Testis (tissue), 3 donors: ENCODE data around the gene FNDC3A. TPM values are rescaled to one million over a fixed set of nuclear protein-coding genes. Genes with fewer than 3 reads are reported as not detected.
"Not testable (repeated sequence)": the region's sequence is repeated elsewhere in the genome, so short reads cannot be mapped to it uniquely, and the experiment has no call there.

Source experiments
- DNase-seq: peaks from one replicate; pipeline ENCODE4 v3.0.0-alpha.2; 2019
- H3K27ac ChIP-seq, 2 donors: fragments of 200-600 bp; sonication (generic); one replicate each; pipeline ENCODE4 v1.5.1; 2019
- H3K27me3 ChIP-seq: fragments of 200-600 bp; sonication (generic); one replicate; pipeline ENCODE4 v1.5.1; 2019
- H3K36me3 ChIP-seq: fragments of 200-600 bp; sonication (generic); one replicate; pipeline ENCODE4 v1.5.1; 2017; ENCODE audit warnings: low read depth; ENCODE audit errors: missing control alignments
- H3K4me1 ChIP-seq: fragments of 200-600 bp; sonication (generic); one replicate; pipeline ENCODE4 v1.5.1; 2019
- H3K4me3 ChIP-seq, 2 donors: fragments of 200-600 bp; sonication (generic); one replicate each; pipeline ENCODE4 v1.5.1; 2017 to 2019
- H3K9me3 ChIP-seq: fragments of 200-600 bp; sonication (generic); one replicate; pipeline ENCODE4 v1.5.1; 2017
- POLR2A ChIP-seq: fragments of 450-650 bp; IDR thresholded peaks from one replicate; pipeline ENCODE4 v1.6.1; 2017; ENCODE audit warnings: antibody characterized with exemption, mild to moderate bottlenecking, moderate library complexity
- WGBS, 2 donors: methylation state at CpG; one replicate each; pipeline ENCODE4 v1.1.5; 2018; 5-methylcytosine and 5-hydroxymethylcytosine counted together
- intact Hi-C: fragments of 100-400 bp; cut with DNase I; formaldehyde crosslinking; loops from one replicate; pipeline ENCODE4 v1.15.1; 2023; ENCODE audit warnings: low total_unique reads
- polyA plus RNA-seq: library from polyadenylated mRNA; stranded (reverse); fragments of 350-450 nt; fragmentation: Illumina TruSeq; extraction: RNeasy Lipid Tissue Mini Kit (QIAGEN cat#74804); gene quantifications from one replicate; pipeline ENCODE4 v1.2.3, GENCODE V29; 2014; ENCODE audit warnings: low read depth, low replicate concordance; ENCODE audit not compliant: insufficient read depth
- total RNA-seq, 2 donors: library from RNA; depleted of rRNA; stranded (reverse); fragments of >200 nt; gene quantifications; one replicate each; pipeline ENCODE4 v1.2.3, GENCODE V29; 2016
- TF ChIP-seq, protein P1 (sequence below), 3 experiments: fragments of 450-650 bp in 2 of 3; fragments of 200-600 bp in 1 of 3; sonication (generic) in 1 of 3; IDR thresholded peaks; one replicate each; pipeline ENCODE4 v1.5.1; 2016 to 2019; ENCODE audit warnings: antibody characterized with exemption in 3 of 3, mild to moderate bottlenecking in 2 of 3, moderate library complexity in 1 of 3

The FNDC3A gene
- total and polyA plus RNA-seq, 3 donors from 2014 or later: 52.5 to 77.3 (median 75.0) TPM

DNA sequence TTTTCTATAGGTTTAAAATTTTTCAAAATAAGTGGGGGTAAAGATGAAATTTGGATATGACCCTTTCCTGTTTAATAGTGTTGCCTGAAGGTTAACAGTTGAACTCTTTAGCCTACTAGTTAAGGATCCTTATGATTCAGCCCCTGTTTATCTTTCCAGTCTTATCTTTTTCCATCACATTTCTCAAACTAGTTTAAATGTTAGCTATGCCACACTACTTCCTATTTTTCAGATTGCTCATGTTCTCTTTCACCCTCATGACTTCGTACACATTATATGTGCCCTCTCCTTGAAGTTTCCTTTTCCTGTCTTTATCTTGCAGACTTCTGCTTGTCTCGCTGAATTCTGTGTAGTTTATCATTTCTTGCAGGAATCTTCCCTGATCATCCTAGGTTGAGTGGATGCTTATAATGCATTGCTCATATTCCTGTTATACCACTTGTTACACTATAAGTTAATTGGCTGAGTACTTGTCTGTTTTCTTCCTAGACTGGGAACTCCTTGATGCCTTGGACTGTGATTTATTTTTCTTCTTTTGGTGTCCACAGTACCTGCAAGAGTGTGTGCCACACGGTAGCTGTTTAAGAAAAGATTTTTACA lies 86.7 kb downstream of the FNDC3A start:
- no peaks in the 10 kb centered on the region for H3K36me3 ChIP-seq
- H3K9me3 ChIP-seq: no peaks in the 10 kb centered on the region
- H3K4me1 ChIP-seq: no peaks in the 10 kb centered on the region
- no peaks in the 10 kb centered on the region for H3K27me3 ChIP-seq
- H3K27ac ChIP-seq: no peak overlapping the region
- WGBS, 2 donors: 71 to 75% methylated on average over 3 of the region's 3 CpGs
- TF ChIP-seq POLR2A: no peak
- TF ChIP-seq, protein P1, sequence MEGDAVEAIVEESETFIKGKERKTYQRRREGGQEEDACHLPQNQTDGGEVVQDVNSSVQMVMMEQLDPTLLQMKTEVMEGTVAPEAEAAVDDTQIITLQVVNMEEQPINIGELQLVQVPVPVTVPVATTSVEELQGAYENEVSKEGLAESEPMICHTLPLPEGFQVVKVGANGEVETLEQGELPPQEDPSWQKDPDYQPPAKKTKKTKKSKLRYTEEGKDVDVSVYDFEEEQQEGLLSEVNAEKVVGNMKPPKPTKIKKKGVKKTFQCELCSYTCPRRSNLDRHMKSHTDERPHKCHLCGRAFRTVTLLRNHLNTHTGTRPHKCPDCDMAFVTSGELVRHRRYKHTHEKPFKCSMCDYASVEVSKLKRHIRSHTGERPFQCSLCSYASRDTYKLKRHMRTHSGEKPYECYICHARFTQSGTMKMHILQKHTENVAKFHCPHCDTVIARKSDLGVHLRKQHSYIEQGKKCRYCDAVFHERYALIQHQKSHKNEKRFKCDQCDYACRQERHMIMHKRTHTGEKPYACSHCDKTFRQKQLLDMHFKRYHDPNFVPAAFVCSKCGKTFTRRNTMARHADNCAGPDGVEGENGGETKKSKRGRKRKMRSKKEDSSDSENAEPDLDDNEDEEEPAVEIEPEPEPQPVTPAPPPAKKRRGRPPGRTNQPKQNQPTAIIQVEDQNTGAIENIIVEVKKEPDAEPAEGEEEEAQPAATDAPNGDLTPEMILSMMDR (IDR thresholded peaks at IDR 0.05): no peak
- no peak overlapping the region for H3K4me3 ChIP-seq
- no peak for DNase-seq
- intact Hi-C loops: no loop called here

DNA sequence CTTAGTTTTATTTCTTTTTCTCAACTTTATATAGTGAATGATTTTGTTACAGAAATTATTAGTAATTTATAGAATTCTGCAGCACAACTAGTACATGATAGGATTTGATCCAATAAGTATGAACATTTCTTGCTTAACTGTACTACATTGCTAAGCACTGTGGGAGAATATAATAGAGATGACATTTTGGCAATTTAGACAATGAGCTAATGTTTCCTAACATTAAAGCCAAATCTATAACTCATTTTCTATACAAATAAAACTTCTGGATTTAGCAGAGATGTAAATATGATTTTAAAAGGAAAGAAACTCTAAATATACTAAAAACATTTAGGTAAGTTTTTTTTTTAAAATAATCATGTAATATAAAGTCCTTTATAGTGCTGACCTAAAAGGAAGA lies 87.3 kb downstream of the FNDC3A start:
- no peak for TF ChIP-seq POLR2A
- H3K27me3 ChIP-seq: no peaks in the 10 kb centered on the region
- no peak overlapping the region for H3K27ac ChIP-seq
- H3K4me1 ChIP-seq: no peaks in the 10 kb centered on the region
- intact Hi-C loops: no loop called here
- no peak overlapping the region for H3K4me3 ChIP-seq
- H3K36me3 ChIP-seq: no peaks in the 10 kb centered on the region
- no peak for DNase-seq
- no peaks in the 10 kb centered on the region for H3K9me3 ChIP-seq

DNA sequence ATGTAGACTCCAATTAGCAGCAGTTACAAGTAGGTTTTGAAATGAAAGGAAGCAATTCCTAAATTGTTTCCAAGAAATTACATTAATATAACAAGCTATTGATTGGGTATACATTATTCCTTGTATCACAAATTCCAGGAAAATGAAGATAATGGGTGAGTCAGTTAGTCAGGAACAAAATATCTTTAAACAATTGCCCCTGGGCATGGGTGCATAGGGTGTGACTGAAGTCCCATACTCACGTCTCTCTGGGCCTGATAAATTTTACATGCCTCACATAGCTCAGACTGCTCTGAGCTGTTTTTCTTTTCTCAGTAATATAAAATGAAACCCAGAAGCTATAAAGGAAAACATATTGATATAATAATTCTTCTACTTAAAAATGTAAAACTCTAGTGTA lies 87.8 kb downstream of the FNDC3A start:
- intact Hi-C loops: no loop called here
- Histone ChIP-seq H3K36me3 (no peaks in the 10 kb centered on the region), H3K4me1 (no peaks in the 10 kb centered on the region), H3K9me3 (no peaks in the 10 kb centered on the region), H3K27ac (no peak overlapping the region), H3K27me3 (no peaks in the 10 kb centered on the region), H3K4me3 (no peak overlapping the region)
- DNase-seq: no peak
- TF ChIP-seq, protein P1 (IDR thresholded peaks at IDR 0.05): no peak
- no peak for TF ChIP-seq POLR2A
- 69 to 79% methylated on average over 1 of the region's 1 CpG for WGBS, 2 donors

DNA sequence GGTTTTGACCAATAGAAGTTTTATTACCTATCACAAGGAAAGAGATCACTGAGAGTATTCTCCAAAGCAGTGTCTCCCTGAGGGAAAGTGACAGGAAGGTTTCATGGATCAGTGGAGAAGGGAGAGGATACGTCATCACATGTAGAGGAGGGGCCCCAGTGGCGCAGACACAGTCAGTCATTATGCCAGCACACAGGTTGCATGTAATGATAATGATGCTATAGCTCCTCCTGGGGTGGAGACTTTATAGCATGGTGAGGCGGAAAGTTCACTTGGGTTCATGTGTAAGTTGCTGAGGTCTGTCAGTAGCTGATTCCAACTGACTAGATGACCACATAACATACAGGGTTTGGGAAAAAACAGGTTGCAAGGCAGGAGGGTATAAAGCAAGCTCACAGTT lies 88.8 kb downstream of the FNDC3A start:
- Histone ChIP-seq H3K27ac (no peak overlapping the region), H3K27me3 (no peaks in the 10 kb centered on the region), H3K4me3 (no peak overlapping the region), H3K4me1 (no peaks in the 10 kb centered on the region), H3K9me3 (no peaks in the 10 kb centered on the region), H3K36me3 (no peaks in the 10 kb centered on the region)
- DNase-seq: no peak
- TF ChIP-seq, protein P1 (IDR thresholded peaks at IDR 0.05): no peak
- no peak for TF ChIP-seq POLR2A
- intact Hi-C loops: no loop called here
- 92 to 98% methylated on average over 3 of the region's 3 CpGs for WGBS, 2 donors

DNA sequence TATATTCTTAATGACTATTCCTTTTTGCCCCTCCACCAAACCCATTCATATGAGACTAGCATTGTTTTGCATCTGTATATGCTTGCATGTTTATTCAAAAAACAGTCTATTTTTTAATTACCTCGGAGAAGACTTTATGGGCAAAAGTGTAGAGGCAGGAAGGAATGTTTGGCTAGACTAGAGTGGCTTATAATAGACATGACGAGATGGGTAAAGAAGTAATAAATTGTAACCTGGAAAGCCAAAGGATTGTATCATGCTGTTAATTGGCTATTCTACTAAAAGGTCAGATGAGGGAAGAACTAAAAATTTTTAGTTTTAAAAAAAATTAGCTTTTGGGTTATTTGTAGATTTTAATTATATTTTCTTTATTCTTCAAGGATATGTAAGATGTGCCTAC lies 91.1 kb downstream of the FNDC3A start:
- intact Hi-C loops: no loop called here
- H3K27me3 ChIP-seq: no peaks in the 10 kb centered on the region
- H3K4me3 ChIP-seq: no peak overlapping the region
- no peaks in the 10 kb centered on the region for H3K9me3 ChIP-seq
- 84 to 89% methylated on average over 2 of the region's 2 CpGs for WGBS, 2 donors
- no peak for TF ChIP-seq POLR2A
- TF ChIP-seq, protein P1 (IDR thresholded peaks at IDR 0.05): no peak
- no peak for DNase-seq
- H3K36me3 ChIP-seq: no peaks in the 10 kb centered on the region
- H3K4me1 ChIP-seq: no peaks in the 10 kb centered on the region
- H3K27ac ChIP-seq: no peak overlapping the region

DNA sequence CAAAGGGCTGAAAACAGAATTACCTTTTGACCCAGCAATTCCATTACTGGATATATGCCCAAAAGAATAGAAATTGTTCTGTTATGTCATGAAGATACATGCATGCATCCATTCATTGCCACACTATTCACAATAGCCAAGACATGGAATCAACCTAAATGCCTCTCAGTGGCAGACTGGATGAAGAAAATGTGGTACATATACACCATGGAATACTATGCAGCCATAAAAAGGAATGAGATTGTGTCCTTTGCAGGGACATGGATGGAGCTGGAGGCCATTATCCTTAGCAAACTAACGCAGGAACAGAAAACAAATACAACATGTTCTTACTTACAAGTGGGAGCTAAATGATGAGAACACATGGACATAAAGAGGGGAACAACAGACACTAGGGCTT lies 92.8 kb downstream of the FNDC3A start:
- WGBS, 2 donors: 97 to 100% methylated on average over 1 of the region's 1 CpG
- intact Hi-C loops: not testable (repeated sequence)

DNA sequence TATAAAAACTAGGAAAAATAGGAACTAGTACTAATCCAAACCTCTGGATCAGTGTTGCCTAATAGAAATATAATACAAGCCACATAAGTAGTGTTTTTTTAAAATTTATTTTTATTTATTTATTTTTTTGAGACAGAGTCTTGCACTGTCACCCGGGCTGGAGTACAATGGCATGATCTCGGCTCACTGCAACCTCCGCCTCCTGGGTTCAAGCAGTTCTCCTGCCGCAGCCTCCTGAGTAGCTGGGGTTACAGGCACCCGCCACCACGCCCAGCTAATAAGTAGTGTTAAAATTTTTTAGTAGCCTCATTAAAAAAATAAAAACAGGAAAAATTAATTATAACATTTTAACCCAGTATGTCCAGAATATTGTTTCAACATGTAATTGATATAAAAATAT lies 94.3 kb downstream of the FNDC3A start:
- H3K27me3 ChIP-seq, DNase-seq, H3K4me1 ChIP-seq, H3K9me3 ChIP-seq, H3K36me3 ChIP-seq, intact Hi-C loops, H3K27ac ChIP-seq, H3K4me3 ChIP-seq: not testable (repeated sequence)
- 88 to 96% methylated on average over 6 of the region's 6 CpGs for WGBS, 2 donors

More for the DNA sequence above, 92.8 kb downstream of the FNDC3A start:
- H3K27ac ChIP-seq, H3K4me3 ChIP-seq, H3K4me1 ChIP-seq, H3K9me3 ChIP-seq, H3K36me3 ChIP-seq, DNase-seq, H3K27me3 ChIP-seq: not testable (repeated sequence)
